ENCODE measurements around the gene LAMB1.
"Not testable (repeated sequence)": the region's sequence is repeated elsewhere in the genome, so short reads cannot be mapped to it uniquely, and the experiment has no call there.

LAMB1 gene

GRCh38 chr7:107902381-107902780 is 100.6 kb downstream of the LAMB1 start:
- no peak for DNase-seq
- intact Hi-C loops (cut with DNase I) = no loop called here

- intact Hi-C loops (cut with DNase I) = no loop called here
- DNase-seq = no peak
Measured at GRCh38 chr7:107900496-107901015, 102.4 kb downstream of the LAMB1 start.

- no peak for DNase-seq
- intact Hi-C loops (cut with DNase I) = no loop called here
Measured at GRCh38 chr7:107898997-107899594, 103.9 kb downstream of the LAMB1 start.

- DNase-seq; intact Hi-C loops (cut with DNase I): not testable (repeated sequence)
Measured at GRCh38 chr7:107892367-107892741, 110.6 kb downstream of the LAMB1 start.

GRCh38 chr7:107891636-107892366 is 111.2 kb downstream of the LAMB1 start:
- intact Hi-C loops (cut with DNase I) = no loop called here
- DNase-seq = no peak

- DNase-seq = peak; percentile 92 to 98 (median 96)
- intact Hi-C loops (cut with DNase I) = no loop called here
Measured at GRCh38 chr7:107890962-107891635, 111.9 kb downstream of the LAMB1 start, which contains the start of gene DLD. Gene DLD (plus strand): TSS chr7:107891183. CDS start chr7:107891251, 68 bp downstream.

- peak in 3 of 42 donors; percentile 5 to 48 (median 28) for DNase-seq
- intact Hi-C loops (cut with DNase I) = no loop called here
Measured at GRCh38 chr7:107890493-107890961, 112.4 kb downstream of the LAMB1 start.

GRCh38 chr7:107889992-107890391 is 113.0 kb downstream of the LAMB1 start:
- intact Hi-C loops (cut with DNase I) = no loop called here

GRCh38 chr7:107887827-107888226 is 115.1 kb downstream of the LAMB1 start:
- intact Hi-C loops (cut with DNase I) = not testable (repeated sequence)

More at GRCh38 chr7:107889992-107890391, 113.0 kb downstream of the LAMB1 start:
- no peak for DNase-seq

GRCh38 chr7:107884066-107884818 is 118.7 kb downstream of the LAMB1 start:
- intact Hi-C loops (cut with DNase I) = no loop called here
- no peak for DNase-seq

More at GRCh38 chr7:107887827-107888226, 115.1 kb downstream of the LAMB1 start:
- not testable (repeated sequence) for DNase-seq

GRCh38 chr7:107882766-107883165 is 120.2 kb downstream of the LAMB1 start:
- intact Hi-C loops (cut with DNase I) = no loop called here

GRCh38 chr7:107879400-107880035 is 123.4 kb downstream of the LAMB1 start:
- intact Hi-C loops (cut with DNase I) = no loop called here

More at GRCh38 chr7:107882766-107883165, 120.2 kb downstream of the LAMB1 start:
- DNase-seq = no peak

GRCh38 chr7:107878636-107879035 is 124.3 kb downstream of the LAMB1 start:
- intact Hi-C loops (cut with DNase I) = no loop called here
- DNase-seq = no peak

More at GRCh38 chr7:107879400-107880035, 123.4 kb downstream of the LAMB1 start:
- peak in 33 of 42 donors; percentile 18 to 75 (median 52) for DNase-seq

GRCh38 chr7:107877731-107878382 is 125.1 kb downstream of the LAMB1 start:
- intact Hi-C loops (cut with DNase I) = loop anchor here (2.0 kb wide), 1 partner anchor 135 kb away; no protein-coding TSS in a partner anchor
- DNase-seq = no peak

GRCh38 chr7:107876916-107877315 is 126.0 kb downstream of the LAMB1 start:
- DNase-seq = no peak
- intact Hi-C loops (cut with DNase I) = loop anchor here (2.0 kb wide), 1 partner anchor 134 kb away; no protein-coding TSS in a partner anchor

GRCh38 chr7:107874605-107875446 is 128.1 kb downstream of the LAMB1 start:
- DNase-seq = peak in 27 of 42 donors; percentile 26 to 78 (median 51)
- intact Hi-C loops (cut with DNase I) = no loop called here

- intact Hi-C loops (cut with DNase I) = no loop called here
- DNase-seq = no peak
Measured at GRCh38 chr7:107874111-107874510, 128.8 kb downstream of the LAMB1 start.
